ENCODE results near the gene STYX. TPM values are rescaled to one million over a fixed set of nuclear protein-coding genes. Genes with fewer than 3 reads are reported as not detected.
"Not testable (repeated sequence)": the region's sequence is repeated elsewhere in the genome, so short reads cannot be mapped to it uniquely, and the experiment has no call there.

The STYX gene
- total RNA-seq, 1 experiment from 2014 or later, result 14.1 TPM

DNA sequence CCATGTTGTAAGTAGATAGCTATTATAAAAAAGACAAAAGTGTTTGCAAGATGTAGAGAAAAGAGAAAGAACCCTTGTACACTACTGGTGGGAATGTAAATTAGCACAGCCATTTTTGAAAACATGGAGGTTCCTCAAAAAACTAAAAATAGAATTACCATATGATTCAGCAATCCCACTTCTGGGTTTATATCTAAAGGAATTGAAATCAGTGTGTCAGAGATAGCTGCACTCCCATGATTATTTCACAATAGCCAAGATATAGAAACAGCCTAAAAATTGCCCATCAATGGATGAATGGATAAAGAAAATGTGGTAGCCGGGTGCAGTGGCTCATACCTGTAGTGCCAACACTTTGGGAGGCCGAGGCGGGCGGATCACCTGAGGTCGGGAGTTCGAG is 13.8 kb upstream of the STYX start:
- no TSS peak for BruUV-seq (replicated peaks)
- Histone ChIP-seq H4K20me1 (ENCODE audit: low read length) (no peaks in the 10 kb centered on the region), H3K9ac (ENCODE audit: low read length) (no peak overlapping the region), H3K4me1 (ENCODE audit: insufficient read depth, low read length) (no peaks in the 10 kb centered on the region), H3F3A (ENCODE audit: low read length, unreplicated experiment) (peaks cover 6% of the 10 kb centered on the region), H3K4me2 (ENCODE audit: low read length) (no peak overlapping the region), H2AFZ (ENCODE audit: low read length) (no peak overlapping the region), H3K79me2 (ENCODE audit: low read length) (peaks cover 38% of the 10 kb centered on the region), H3K36me3 (ENCODE audit: low read depth, low read length) (peaks cover 84% of the 10 kb centered on the region), H3K4me3 (ENCODE audit: low read length) (no peak overlapping the region), H3K27me3 (ENCODE audit: low read length) (no peaks in the 10 kb centered on the region), H3K9me2 (replicated peaks; ENCODE audit: low read length) (no peaks in the 10 kb centered on the region), H3K9me3 (ENCODE audit: low read length) (no peaks in the 10 kb centered on the region), H3K27ac (ENCODE audit: low read length) (no peak overlapping the region)
- ChIA-PET POLR2A (ENCODE audit: unreplicated experiment) (no interaction called here), CTCF (no interaction called here)
- DNase-seq (no peak), ATAC-seq (no peak)
- intact Hi-C loops (cut with micrococcal nuclease), result no loop called here
- TF ChIP-seq EZH2 (IDR thresholded peaks at IDR 0.05; ENCODE audit: low read length, unreplicated experiment) (no peak), EZH2phosphoT487 (IDR thresholded peaks at IDR 0.05; ENCODE audit: borderline replicate concordance, low read length) (no peak)
- TF ChIP-seq, protein P1, sequence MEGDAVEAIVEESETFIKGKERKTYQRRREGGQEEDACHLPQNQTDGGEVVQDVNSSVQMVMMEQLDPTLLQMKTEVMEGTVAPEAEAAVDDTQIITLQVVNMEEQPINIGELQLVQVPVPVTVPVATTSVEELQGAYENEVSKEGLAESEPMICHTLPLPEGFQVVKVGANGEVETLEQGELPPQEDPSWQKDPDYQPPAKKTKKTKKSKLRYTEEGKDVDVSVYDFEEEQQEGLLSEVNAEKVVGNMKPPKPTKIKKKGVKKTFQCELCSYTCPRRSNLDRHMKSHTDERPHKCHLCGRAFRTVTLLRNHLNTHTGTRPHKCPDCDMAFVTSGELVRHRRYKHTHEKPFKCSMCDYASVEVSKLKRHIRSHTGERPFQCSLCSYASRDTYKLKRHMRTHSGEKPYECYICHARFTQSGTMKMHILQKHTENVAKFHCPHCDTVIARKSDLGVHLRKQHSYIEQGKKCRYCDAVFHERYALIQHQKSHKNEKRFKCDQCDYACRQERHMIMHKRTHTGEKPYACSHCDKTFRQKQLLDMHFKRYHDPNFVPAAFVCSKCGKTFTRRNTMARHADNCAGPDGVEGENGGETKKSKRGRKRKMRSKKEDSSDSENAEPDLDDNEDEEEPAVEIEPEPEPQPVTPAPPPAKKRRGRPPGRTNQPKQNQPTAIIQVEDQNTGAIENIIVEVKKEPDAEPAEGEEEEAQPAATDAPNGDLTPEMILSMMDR (conservative IDR thresholded peaks at IDR 0.05; ENCODE audit: low read depth, low read length), result no peak

DNA sequence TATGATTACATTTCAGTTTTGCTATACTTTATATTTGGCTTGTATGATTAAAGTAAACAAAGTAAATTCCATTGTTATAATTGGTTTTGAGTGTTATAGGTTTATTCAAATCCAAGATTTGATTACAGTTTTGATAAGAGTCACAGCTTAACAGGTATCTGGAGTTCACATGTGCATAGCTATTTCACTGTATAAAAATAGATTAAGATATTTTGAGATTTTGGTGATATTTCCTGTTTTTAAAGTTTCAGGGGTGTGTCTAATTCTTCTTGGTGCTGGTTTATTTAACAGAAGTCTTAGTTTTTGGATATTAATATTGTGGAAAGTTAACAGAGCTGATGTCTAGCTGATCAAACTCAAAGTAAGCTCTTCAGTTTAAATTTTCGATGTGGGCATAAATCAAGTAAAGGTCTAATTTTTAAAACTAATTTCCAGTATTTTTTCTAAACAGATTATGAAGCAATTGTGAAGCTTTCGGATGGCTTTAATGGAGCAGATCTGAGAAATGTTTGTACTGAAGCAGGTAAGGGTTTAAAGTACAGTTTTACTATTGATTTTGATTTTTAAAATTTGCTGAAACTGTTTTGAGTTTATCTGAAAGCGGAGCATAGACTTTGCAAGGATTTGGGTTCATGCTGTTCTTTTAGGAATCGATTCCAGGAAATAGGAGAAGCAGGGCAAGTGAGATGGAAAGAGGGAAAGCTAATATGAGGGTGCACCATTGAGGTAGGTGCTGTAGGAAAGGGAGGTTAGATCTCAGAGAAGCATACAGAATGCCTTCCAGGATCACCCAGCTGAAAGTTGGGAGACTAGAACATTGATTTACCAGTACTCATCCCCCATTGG is 6.2 kb upstream of the STYX start:
- Histone ChIP-seq H3K36me3 (ENCODE audit: low read depth, low read length) (peaks cover 78% of the 10 kb centered on the region), H3K9ac (ENCODE audit: low read length) (no peak overlapping the region), H3F3A (ENCODE audit: low read length, unreplicated experiment) (peaks cover 6% of the 10 kb centered on the region), H3K4me1 (ENCODE audit: insufficient read depth, low read length) (no peaks in the 10 kb centered on the region), H4K20me1 (ENCODE audit: low read length) (no peaks in the 10 kb centered on the region; the same call in 1 of the 2 replicates), H3K4me3 (ENCODE audit: low read length) (no peak overlapping the region), H3K9me2 (replicated peaks; ENCODE audit: low read length) (no peaks in the 10 kb centered on the region), H3K4me2 (ENCODE audit: low read length) (no peak overlapping the region), H3K27ac (ENCODE audit: low read length) (no peak overlapping the region), H3K27me3 (ENCODE audit: low read length) (no peaks in the 10 kb centered on the region), H3K79me2 (ENCODE audit: low read length) (peaks cover 11% of the 10 kb centered on the region; the same call in 1 of the 2 replicates), H2AFZ (ENCODE audit: low read length) (no peak overlapping the region), H3K9me3 (ENCODE audit: low read length) (no peaks in the 10 kb centered on the region)
- ATAC-seq, result no peak
- TF ChIP-seq EZH2phosphoT487 (IDR thresholded peaks at IDR 0.05; ENCODE audit: borderline replicate concordance, low read length), result no peak
- intact Hi-C loops (cut with micrococcal nuclease), result loop anchor here (10.0 kb wide), 1 partner anchor 49 kb away; no protein-coding TSS in a partner anchor
- DNase-seq, result no peak
- no TSS peak for BruUV-seq (replicated peaks)
- ChIA-PET CTCF (no interaction called here), POLR2A (ENCODE audit: unreplicated experiment) (interaction anchor here (0.6 kb wide), 1 partner anchor 18 kb away, joined by 3 read pairs; no protein-coding TSS in a partner anchor)

DNA sequence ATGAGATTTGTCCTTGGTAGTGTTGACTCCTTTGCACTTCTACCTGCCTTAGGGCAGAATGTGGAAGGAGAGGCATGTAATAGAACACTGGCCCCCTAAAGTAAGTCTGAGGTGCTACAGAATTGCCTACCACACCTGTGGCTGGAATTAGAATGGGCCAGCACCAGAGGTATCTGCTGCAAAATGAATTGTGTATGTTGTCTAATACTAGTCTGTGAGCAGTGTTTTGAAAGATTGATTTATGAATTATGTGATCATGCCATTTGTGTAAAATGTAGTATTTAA is 5.7 kb upstream of the STYX start:
- Histone ChIP-seq H3F3A (ENCODE audit: low read length, unreplicated experiment) (peaks cover 6% of the 10 kb centered on the region), H3K4me3 (ENCODE audit: low read length) (no peak overlapping the region), H2AFZ (ENCODE audit: low read length) (no peak overlapping the region), H3K9me2 (replicated peaks; ENCODE audit: low read length) (no peaks in the 10 kb centered on the region), H3K79me2 (ENCODE audit: low read length) (peaks cover 9% of the 10 kb centered on the region; the same call in 1 of the 2 replicates), H3K9ac (ENCODE audit: low read length) (no peak overlapping the region), H4K20me1 (ENCODE audit: low read length) (no peaks in the 10 kb centered on the region; the same call in 1 of the 2 replicates), H3K4me1 (ENCODE audit: insufficient read depth, low read length) (no peaks in the 10 kb centered on the region; the same call in 1 of the 2 replicates), H3K36me3 (ENCODE audit: low read depth, low read length) (peaks cover 72% of the 10 kb centered on the region), H3K27me3 (ENCODE audit: low read length) (no peaks in the 10 kb centered on the region), H3K9me3 (ENCODE audit: low read length) (no peaks in the 10 kb centered on the region), H3K27ac (ENCODE audit: low read length) (no peak overlapping the region), H3K4me2 (ENCODE audit: low read length) (no peak overlapping the region)
- POLR2A ChIA-PET (ENCODE audit: unreplicated experiment), result interaction anchor here (0.6 kb wide), 1 partner anchor 274 kb away, joined by 4 read pairs; no protein-coding TSS in a partner anchor
- no TSS peak for BruUV-seq (replicated peaks)
- DNase-seq (no peak), ATAC-seq (no peak)
- no peak for TF ChIP-seq EZH2 (IDR thresholded peaks at IDR 0.05; ENCODE audit: low read length, unreplicated experiment)
- TF ChIP-seq EZH2phosphoT487 (IDR thresholded peaks at IDR 0.05; ENCODE audit: borderline replicate concordance, low read length), result no peak
- TF ChIP-seq, protein P1 (conservative IDR thresholded peaks at IDR 0.05; ENCODE audit: low read depth, low read length), result no peak
- CTCF ChIA-PET, result no interaction called here
- intact Hi-C loops (cut with micrococcal nuclease), result loop anchor here (10.0 kb wide), 1 partner anchor 50 kb away; no protein-coding TSS in a partner anchor

DNA sequence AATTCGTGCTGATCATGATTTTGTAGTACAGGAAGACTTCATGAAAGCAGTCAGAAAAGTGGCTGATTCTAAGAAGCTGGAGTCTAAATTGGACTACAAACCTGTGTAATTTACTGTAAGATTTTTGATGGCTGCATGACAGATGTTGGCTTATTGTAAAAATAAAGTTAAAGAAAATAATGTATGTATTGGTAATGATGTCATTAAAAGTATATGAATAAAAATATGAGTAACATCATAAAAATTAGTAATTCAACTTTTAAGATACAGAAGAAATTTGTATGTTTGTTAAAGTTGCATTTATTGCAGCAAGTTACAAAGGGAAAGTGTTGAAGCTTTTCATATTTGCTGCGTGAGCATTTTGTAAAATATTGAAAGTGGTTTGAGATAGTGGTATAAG is 2.5 kb upstream of the STYX start:
- peaks cover 44% of the 10 kb centered on the region for H3K36me3 ChIP-seq (ENCODE audit: low read depth, low read length)

More for the DNA sequence above, 2.5 kb upstream of the STYX start:
- ATAC-seq; H3K4me2 ChIP-seq (ENCODE audit: low read length); H4K20me1 ChIP-seq (ENCODE audit: low read length); H3K27me3 ChIP-seq (ENCODE audit: low read length); H3K9ac ChIP-seq (ENCODE audit: low read length); H3K9me3 ChIP-seq (ENCODE audit: low read length); H3K27ac ChIP-seq (ENCODE audit: low read length); H3K9me2 ChIP-seq (replicated peaks; ENCODE audit: low read length); DNase-seq; BruUV-seq (replicated peaks); H3K4me1 ChIP-seq (ENCODE audit: insufficient read depth, low read length); H3F3A ChIP-seq (ENCODE audit: low read length, unreplicated experiment); POLR2A ChIA-PET (ENCODE audit: unreplicated experiment); H2AFZ ChIP-seq (ENCODE audit: low read length); H3K4me3 ChIP-seq (ENCODE audit: low read length); CTCF ChIA-PET: not testable (repeated sequence)
- intact Hi-C loops (cut with micrococcal nuclease), result loop anchor here (10.0 kb wide), 1 partner anchor 53 kb away; no protein-coding TSS in a partner anchor
- peaks cover 28% of the 10 kb centered on the region for H3K79me2 ChIP-seq (ENCODE audit: low read length)
